HepG2 (cell line): ENCODE results near the gene RPL27A. TPM values are rescaled to one million over a fixed set of nuclear protein-coding genes. Genes with fewer than 3 reads are reported as not detected.

Experiments used
- ARNT ChIP-seq: fragments of 450-650 bp; IDR thresholded peaks from 2 replicates; pipeline ENCODE4 v1.6.1; 2017
- BCL3 ChIP-seq: sonication (generic); formaldehyde crosslinking; IDR thresholded peaks from 2 replicates; pipeline ENCODE4 v1.5.1; 2020; ENCODE audit warnings: mild to moderate bottlenecking, missing genetic modification reagents, moderate library complexity
- CENPX ChIP-seq: sonication (generic); formaldehyde crosslinking; IDR thresholded peaks from 2 replicates; pipeline ENCODE4 v1.9.0; 2021; ENCODE audit warnings: mild to moderate bottlenecking, missing genetic modification reagents, moderate library complexity
- EP300 ChIP-seq, 3 experiments: sonication (generic) in 1 of 3; formaldehyde crosslinking in 1 of 3; IDR thresholded peaks; 2 replicates each; pipeline versions ENCODE4 v1.5.1 to v1.6.1; 2011 to 2020; ENCODE audit warnings: low read depth in 2 of 3, low read length in 2 of 3, borderline replicate concordance in 1 of 3, improper control_type of control experiment in 1 of 3, mild to moderate bottlenecking in 1 of 3, missing genetic modification reagents in 1 of 3, moderate library complexity in 1 of 3
- EZH2 ChIP-seq: conservative IDR thresholded peaks from 2 replicates; pipeline ENCODE4 v1.6.1; 2012; ENCODE audit warnings: mild to moderate bottlenecking, low read depth, low read length, moderate library complexity
- FOXP1 ChIP-seq, 2 experiments: fragments of 450-650 bp in 1 of 2; IDR thresholded peaks; 2 replicates each; pipeline ENCODE4 v1.6.1; 2017 to 2018; ENCODE audit warnings: antibody characterized with exemption in 1 of 2
- HNRNPLL ChIP-seq: fragments of 200-400 bp; formaldehyde crosslinking; IDR thresholded peaks from 2 replicates; pipeline ENCODE4 v1.6.1; 2017; ENCODE audit warnings: mild to moderate bottlenecking, low read depth, low read length; ENCODE audit not compliant: poor library complexity, severe bottlenecking
- IRF2 ChIP-seq: IDR thresholded peaks from 2 replicates; pipeline ENCODE4 v1.6.1; 2018; ENCODE audit warnings: missing genetic modification reagents, missing compliant biosample characterization
- LBX2 ChIP-seq: sonication (generic); formaldehyde crosslinking; IDR thresholded peaks from 2 replicates; pipeline ENCODE4 v1.5.0; 2020; ENCODE audit warnings: missing genetic modification reagents, mild to moderate bottlenecking, borderline replicate concordance
- MAFG ChIP-seq: sonication (generic); formaldehyde crosslinking; IDR thresholded peaks from 2 replicates; pipeline ENCODE4 v1.5.1; 2020; ENCODE audit warnings: mild to moderate bottlenecking, missing genetic modification reagents
- MTA1 ChIP-seq: sonication (generic); formaldehyde crosslinking; IDR thresholded peaks from 2 replicates; pipeline ENCODE4 v1.4.0; 2020; ENCODE audit warnings: missing genetic modification reagents, mild to moderate bottlenecking, borderline replicate concordance
- PRMT3 ChIP-seq: sonication (generic); formaldehyde crosslinking; IDR thresholded peaks from 2 replicates; pipeline ENCODE4 v1.8.1; 2022; ENCODE audit warnings: low read depth, mild to moderate bottlenecking, moderate library complexity, missing genetic modification reagents, borderline replicate concordance
- SRY ChIP-seq: sonication (generic); formaldehyde crosslinking; IDR thresholded peaks from 2 replicates; pipeline ENCODE4 v1.8.0; 2022; ENCODE audit warnings: mild to moderate bottlenecking, missing genetic modification reagents
- TBX2 ChIP-seq: sonication (generic); formaldehyde crosslinking; IDR thresholded peaks from 2 replicates; pipeline ENCODE4 v1.5.0; 2020; ENCODE audit warnings: missing genetic modification reagents, mild to moderate bottlenecking, borderline replicate concordance
- TBX3 ChIP-seq: fragments of 450-650 bp; IDR thresholded peaks from 2 replicates; pipeline ENCODE4 v1.6.1; 2017; ENCODE audit warnings: antibody characterized with exemption, mild to moderate bottlenecking, inconsistent platforms, borderline replicate concordance
- ZBTB37 ChIP-seq: sonication (generic); formaldehyde crosslinking; IDR thresholded peaks from 2 replicates; pipeline ENCODE4 v1.4.0; 2020; ENCODE audit warnings: mild to moderate bottlenecking, missing genetic modification reagents
- ZIK1 ChIP-seq: sonication (generic); formaldehyde crosslinking; IDR thresholded peaks from 2 replicates; pipeline ENCODE4 v1.5.0; 2020; ENCODE audit warnings: mild to moderate bottlenecking, low read depth, missing genetic modification reagents, borderline replicate concordance
- ZNF20 ChIP-seq: sonication (generic); formaldehyde crosslinking; IDR thresholded peaks from 2 replicates; pipeline ENCODE4 v1.4.0; 2020; ENCODE audit warnings: mild to moderate bottlenecking, moderate library complexity, missing genetic modification reagents
- ZNF225 ChIP-seq: sonication (generic); formaldehyde crosslinking; IDR thresholded peaks from 2 replicates; pipeline ENCODE4 v1.4.0; 2020; ENCODE audit warnings: mild to moderate bottlenecking, missing genetic modification reagents
- ZNF256 ChIP-seq: sonication (generic); formaldehyde crosslinking; conservative IDR thresholded peaks from 2 replicates; pipeline ENCODE4 v1.4.0; 2020; ENCODE audit warnings: missing genetic modification reagents
- ZNF280B ChIP-seq: sonication (generic); formaldehyde crosslinking; IDR thresholded peaks from 2 replicates; pipeline ENCODE4 v1.5.0; 2020; ENCODE audit warnings: missing genetic modification reagents, mild to moderate bottlenecking, borderline replicate concordance
- ZNF329 ChIP-seq: sonication (generic); formaldehyde crosslinking; IDR thresholded peaks from 2 replicates; pipeline ENCODE4 v1.9.0; 2021; ENCODE audit warnings: low read depth, mild to moderate bottlenecking, missing genetic modification reagents
- ZNF562 ChIP-seq: sonication (generic); formaldehyde crosslinking; IDR thresholded peaks from 2 replicates; pipeline ENCODE4 v1.8.0; 2022; ENCODE audit warnings: missing genetic modification reagents, borderline replicate concordance
- ZNF644 ChIP-seq: IDR thresholded peaks from 2 replicates; pipeline ENCODE4 v1.6.1; 2016; ENCODE audit warnings: low read depth
- ZNF850 ChIP-seq: sonication (generic); formaldehyde crosslinking; conservative IDR thresholded peaks from 2 replicates; pipeline ENCODE4 v1.9.0; 2021; ENCODE audit warnings: mild to moderate bottlenecking, missing genetic modification reagents
- ZNF878 ChIP-seq: sonication (generic); formaldehyde crosslinking; IDR thresholded peaks from 2 replicates; pipeline ENCODE4 v1.8.1; 2023; ENCODE audit warnings: mild to moderate bottlenecking, missing genetic modification reagents, moderate library complexity
- ZSCAN9 ChIP-seq: IDR thresholded peaks from 2 replicates; pipeline ENCODE4 v1.6.1; 2016; ENCODE audit warnings: borderline replicate concordance
- polyA plus RNA-seq, 8 experiments: library from polyadenylated mRNA; depleted of rRNA in 3 of 8; stranded (reverse) in 7 of 8; unstranded in 1 of 8; fragments of >200 nt; fragmentation: Illumina TruSeq in 4 of 8; extraction: Trizol in 4 of 8; gene quantifications; 2 replicates each; pipeline versions ENCODE4 v1.2.1 to v1.2.3, GENCODE V29; 2011 to 2016; ENCODE audit warnings: low read depth in 4 of 8, missing spikeins in 1 of 8, mixed read lengths in 1 of 8; ENCODE audit not compliant: insufficient read depth in 1 of 8
- total RNA-seq, 5 experiments: library from RNA; depleted of rRNA; stranded (reverse); fragments of >200 nt; fragmentation: Illumina TruSeq; extraction: Trizol; gene quantifications; 2 replicates each; pipeline ENCODE4 v1.2.3, GENCODE V29; 2016; ENCODE audit warnings: low read depth in 1 of 5

Gene RPL27A
- total and polyA plus RNA-seq, 2 of the 13 experiments (the other 11 are each of a cell fraction or from before 2014, with no cell fraction given), result 1,531 to 2,153 TPM

- TF ChIP-seq FOXP1 (IDR thresholded peaks at IDR 0.05), result no peak
- TF ChIP-seq FOXP1 (CRISPR knock-in tag; IDR thresholded peaks at IDR 0.05), result peak; percentile 50; the same call in 1 of the 2 replicates
- TF ChIP-seq ZBTB37 (CRISPR knock-in tag), result no peak
- no peak for TF ChIP-seq ZNF20 (CRISPR knock-in tag)
- TF ChIP-seq EP300 (IDR thresholded peaks at IDR 0.05; ENCODE audit: low read depth in 2 of 2, low read length in 2 of 2), result no peak
- no peak for TF ChIP-seq EP300 (CRISPR knock-in tag; IDR thresholded peaks at IDR 0.05; ENCODE audit: borderline replicate concordance)
- no peak for TF ChIP-seq MTA1
- TF ChIP-seq PRMT3 (CRISPR knock-in tag), result peak; percentile 57; the same call in 1 of the 2 replicates
- TF ChIP-seq TBX2 (CRISPR knock-in tag), result peak; percentile 44; the same call in 1 of the 2 replicates
- no peak for TF ChIP-seq SRY (CRISPR knock-in tag)
- no peak for TF ChIP-seq HNRNPLL
- no peak for TF ChIP-seq ZNF225 (CRISPR knock-in tag)
- no peak for TF ChIP-seq IRF2
- no peak for TF ChIP-seq CENPX (CRISPR knock-in tag)
- TF ChIP-seq BCL3 (CRISPR knock-in tag), result no peak
- no peak for TF ChIP-seq ZNF280B (CRISPR knock-in tag)
- no peak for TF ChIP-seq TBX3
- no peak for TF ChIP-seq LBX2 (CRISPR knock-in tag)
- no peak for TF ChIP-seq ZNF644 (CRISPR knock-in tag)
- no peak for TF ChIP-seq ARNT
- no peak for TF ChIP-seq ZNF329 (CRISPR knock-in tag)
- TF ChIP-seq ZNF850 (CRISPR knock-in tag), result no peak
- 0 out of 2 replicates have a peak, but pooled peaks have one; percentile 28 for TF ChIP-seq ZNF878 (CRISPR knock-in tag)
- no peak for TF ChIP-seq ZNF562
- no peak for TF ChIP-seq EZH2
- no peak for TF ChIP-seq ZNF256 (CRISPR knock-in tag)
- TF ChIP-seq MAFG (CRISPR knock-in tag), result no peak
- TF ChIP-seq ZSCAN9 (CRISPR knock-in tag), result 0 out of 2 replicates have a peak, but pooled peaks have one; percentile 36
- no peak for TF ChIP-seq ZIK1 (CRISPR knock-in tag)
Measured at GRCh38 chr11:8733852-8734251, 51.3 kb downstream of the RPL27A start (continued).
